ENCODE data around the gene NUP93.
"Not testable (repeated sequence)": the region's sequence is repeated elsewhere in the genome, so short reads cannot be mapped to it uniquely, and the experiment has no call there.

DNA sequence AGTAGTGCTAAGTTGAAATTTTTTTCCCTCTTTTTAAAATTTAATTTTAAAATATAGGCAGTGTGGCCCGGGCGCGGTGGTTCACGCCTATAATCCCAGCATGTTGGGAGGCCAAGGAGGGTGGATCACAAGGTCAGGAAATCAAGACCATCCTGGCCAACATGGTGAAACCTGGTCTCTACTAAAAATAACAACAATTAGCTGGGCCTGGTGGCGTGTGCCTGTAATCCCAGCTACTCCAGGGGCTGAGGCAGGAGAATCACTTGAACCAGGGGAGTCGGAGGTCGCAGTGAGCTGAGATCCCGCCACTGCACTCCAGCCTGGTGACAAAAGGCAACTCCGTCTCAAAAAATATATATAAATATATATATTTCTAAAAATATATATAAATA, 77.7 kb downstream of the NUP93 start:
- TF ChIP-seq EZH2 (IDR thresholded peaks at IDR 0.05; ENCODE audit: borderline replicate concordance, low read depth, low read length); ARID3B (CRISPR knock-in tag; IDR thresholded peaks at IDR 0.05; ENCODE audit: borderline replicate concordance); MLX (CRISPR knock-in tag; conservative IDR thresholded peaks at IDR 0.05); CEBPB (tag; IDR thresholded peaks at IDR 0.05); ZFPM2 (CRISPR knock-in tag; IDR thresholded peaks at IDR 0.05); CREB1 (IDR thresholded peaks at IDR 0.05); CREB1 (CRISPR knock-in tag; IDR thresholded peaks at IDR 0.05); ZNF561 (CRISPR knock-in tag; conservative IDR thresholded peaks at IDR 0.05); ELF1 (tag; IDR thresholded peaks at IDR 0.05); KDM4B (IDR thresholded peaks at IDR 0.05; ENCODE audit: borderline replicate concordance in 2 of 2, low read depth in 1 of 2); CREBBP (IDR thresholded peaks at IDR 0.05; ENCODE audit: low read depth, low read length); YY1 (IDR thresholded peaks at IDR 0.05; ENCODE audit: borderline replicate concordance in 1 of 3, control insufficient read depth in 1 of 3, extremely low read depth in 1 of 3, insufficient read depth in 3 of 3, insufficient read length in 1 of 3, insufficient replicate concordance in 2 of 3, low read depth in 1 of 3, low read length in 2 of 3); ZNF512 (tag; IDR thresholded peaks at IDR 0.05): not testable (repeated sequence)
- TF ChIP-seq, protein P1, sequence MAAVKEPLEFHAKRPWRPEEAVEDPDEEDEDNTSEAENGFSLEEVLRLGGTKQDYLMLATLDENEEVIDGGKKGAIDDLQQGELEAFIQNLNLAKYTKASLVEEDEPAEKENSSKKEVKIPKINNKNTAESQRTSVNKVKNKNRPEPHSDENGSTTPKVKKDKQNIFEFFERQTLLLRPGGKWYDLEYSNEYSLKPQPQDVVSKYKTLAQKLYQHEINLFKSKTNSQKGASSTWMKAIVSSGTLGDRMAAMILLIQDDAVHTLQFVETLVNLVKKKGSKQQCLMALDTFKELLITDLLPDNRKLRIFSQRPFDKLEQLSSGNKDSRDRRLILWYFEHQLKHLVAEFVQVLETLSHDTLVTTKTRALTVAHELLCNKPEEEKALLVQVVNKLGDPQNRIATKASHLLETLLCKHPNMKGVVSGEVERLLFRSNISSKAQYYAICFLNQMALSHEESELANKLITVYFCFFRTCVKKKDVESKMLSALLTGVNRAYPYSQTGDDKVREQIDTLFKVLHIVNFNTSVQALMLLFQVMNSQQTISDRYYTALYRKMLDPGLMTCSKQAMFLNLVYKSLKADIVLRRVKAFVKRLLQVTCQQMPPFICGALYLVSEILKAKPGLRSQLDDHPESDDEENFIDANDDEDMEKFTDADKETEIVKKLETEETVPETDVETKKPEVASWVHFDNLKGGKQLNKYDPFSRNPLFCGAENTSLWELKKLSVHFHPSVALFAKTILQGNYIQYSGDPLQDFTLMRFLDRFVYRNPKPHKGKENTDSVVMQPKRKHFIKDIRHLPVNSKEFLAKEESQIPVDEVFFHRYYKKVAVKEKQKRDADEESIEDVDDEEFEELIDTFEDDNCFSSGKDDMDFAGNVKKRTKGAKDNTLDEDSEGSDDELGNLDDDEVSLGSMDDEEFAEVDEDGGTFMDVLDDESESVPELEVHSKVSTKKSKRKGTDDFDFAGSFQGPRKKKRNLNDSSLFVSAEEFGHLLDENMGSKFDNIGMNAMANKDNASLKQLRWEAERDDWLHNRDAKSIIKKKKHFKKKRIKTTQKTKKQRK (IDR thresholded peaks at IDR 0.05; ENCODE audit: borderline replicate concordance, low read depth, low read length) = not testable (repeated sequence)

Measured in K562 (cell line).